HL-60 (cell line): ENCODE measurements around the gene SSH2.

Experiments used
- CTCF ChIP-seq: IDR thresholded peaks from one replicate; pipeline ENCODE4 v1.5.1; 2011; ENCODE audit warnings: low read length, control low read depth, inconsistent platforms; ENCODE audit not compliant: insufficient read depth
- GABPA ChIP-seq: IDR thresholded peaks from 2 replicates; pipeline ENCODE4 v1.6.1; 2012; ENCODE audit warnings: low read depth
- POLR2AphosphoS5 ChIP-seq: IDR thresholded peaks from 2 replicates; pipeline ENCODE4 v1.6.1; 2012; ENCODE audit warnings: low read depth
- REST ChIP-seq: IDR thresholded peaks from 2 replicates; pipeline ENCODE4 v1.6.1; 2012; ENCODE audit warnings: low read depth; ENCODE audit not compliant: insufficient replicate concordance
- SPI1 ChIP-seq: IDR thresholded peaks from 2 replicates; pipeline ENCODE4 v1.6.1; 2012; ENCODE audit warnings: low read depth, mild to moderate bottlenecking, borderline replicate concordance

- TF ChIP-seq CTCF, result no peak
- no peak for TF ChIP-seq POLR2AphosphoS5
- TF ChIP-seq REST, result no peak
- TF ChIP-seq GABPA, result no peak
- TF ChIP-seq SPI1, result no peak
These were observed 197.8 kb downstream of the SSH2 start for GRCh38 chr17:29732209-29732608.
